HG02588 (cell line): ENCODE data around the gene OR1G1.
"Not testable (repeated sequence)": the region's sequence is repeated elsewhere in the genome, so short reads cannot be mapped to it uniquely, and the experiment has no call there.

ENCODE experiments used
- ATAC-seq: cut with Tn5 transposase; IDR thresholded peaks from one replicate; pipeline ENCODE4 v1.9.1; 2021; ENCODE audit warnings: mild to moderate bottlenecking, moderate library complexity; ENCODE audit not compliant: unreplicated experiment

The OR1G1 gene

DNA sequence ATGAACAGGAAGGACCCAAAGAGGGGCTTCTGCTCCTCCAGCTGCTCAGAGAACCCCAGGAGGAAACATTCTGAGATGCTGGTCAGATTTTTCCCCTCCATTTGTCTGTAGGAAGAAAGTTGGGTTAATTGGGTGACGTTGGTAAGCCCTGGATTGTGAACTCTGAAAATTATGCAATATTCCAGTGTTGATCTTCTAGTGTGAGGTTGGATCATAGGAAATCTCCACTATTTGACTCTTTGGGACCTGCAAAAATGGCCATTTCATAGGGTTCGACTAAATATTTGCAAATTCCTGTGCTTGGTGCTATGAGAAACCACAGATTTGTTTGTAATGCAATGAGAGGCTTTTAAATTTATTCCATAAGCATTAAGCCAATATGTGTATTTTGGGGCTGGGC is at the start of gene OR1G1:
OR1G1 (minus strand) TSS at position 101 of the 400 bp plus-strand sequence; CDS start at position 101, 0 bp downstream.
- ATAC-seq = no peak

DNA sequence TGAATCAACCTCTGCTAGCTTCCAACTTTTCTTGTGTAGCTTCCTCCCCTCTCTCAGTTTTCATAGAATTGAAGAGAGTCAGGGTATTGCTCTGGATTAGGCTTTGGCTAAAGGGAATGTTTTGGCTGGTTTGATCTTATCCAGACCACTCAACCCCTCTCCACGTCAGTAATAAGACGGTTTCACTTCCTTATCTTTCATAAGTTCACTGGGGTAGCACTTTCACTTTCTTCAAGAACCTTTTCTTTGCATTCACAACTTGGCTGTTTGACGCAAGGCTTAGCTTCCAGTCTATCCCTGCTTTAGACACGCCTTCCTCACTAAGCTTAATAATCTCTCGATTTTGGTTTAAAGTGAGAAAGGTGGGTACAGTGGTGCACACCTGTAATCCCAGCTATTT is 40.2 kb upstream of the OR1G1 start:
- ATAC-seq = no peak

DNA sequence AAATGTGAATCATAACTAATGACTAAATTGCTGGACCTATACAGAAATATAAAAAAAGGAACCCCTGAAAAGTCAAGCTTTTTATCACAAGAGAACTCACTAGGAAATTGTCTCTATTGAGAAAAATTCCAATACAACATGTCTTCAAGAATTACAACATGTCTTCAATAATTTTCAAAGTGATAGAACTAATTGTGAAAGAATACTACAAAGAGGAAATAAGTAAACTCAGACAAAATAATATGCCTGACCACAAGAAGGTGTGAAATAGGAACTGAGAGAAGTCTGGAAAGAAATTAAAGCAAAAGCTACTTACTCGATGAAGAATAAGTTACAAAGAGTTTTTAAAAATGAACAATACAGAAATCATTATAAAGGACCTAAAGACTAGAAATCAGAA is 29.9 kb upstream of the OR1G1 start:
- no peak for ATAC-seq

GRCh38 chr17:3137494-3137893 is 10.1 kb upstream of the OR1G1 start:
- not testable (repeated sequence) for ATAC-seq

GRCh38 chr17:3104322-3104721 is 23.0 kb downstream of the OR1G1 start, which contains the start of gene OR1D2:
OR1D2 (minus strand) TSS chr17:3104422; CDS start chr17:3092996, 11,426 bp downstream.
- ATAC-seq = no peak
